WTC11 (cell line): ENCODE measurements around the gene TEX11. TPM values are rescaled to one million over a fixed set of nuclear protein-coding genes. Genes with fewer than 3 reads are reported as not detected.

ENCODE experiments used
- ATAC-seq: fragments of 200-7000 bp; cut with Tn5 transposase; 2 replicates; pipeline ENCODE4 v1.10.0; 2021; ENCODE audit warnings: mild to moderate bottlenecking, moderate library complexity
- CTCF ChIA-PET: fragments of 300-600 bp; sonication (Branson Sonifier 250); formaldehyde crosslinking; loops from one replicate; lab custom pipeline; 2021; ENCODE audit warnings: antibody characterized with exemption; lab: Charles Lee
- POLR2A ChIA-PET: fragments of 350-600 bp; sonication (Branson Sonifier 250); formaldehyde crosslinking; loops from one replicate; lab custom pipeline; 2021; ENCODE audit warnings: antibody characterized with exemption; lab: Charles Lee
- DNase-seq: peaks from one replicate; pipeline ENCODE4 v3.0.0; 2021; ENCODE audit warnings: low spot score
- H3K27ac Mint-ChIP-seq: 2 replicates; pipeline ENCODE4 v1.8.0; 2021; ENCODE audit warnings: mixed read lengths
- H3K27me3 Mint-ChIP-seq: 2 replicates; pipeline ENCODE4 v1.8.0; 2021; ENCODE audit warnings: low read depth, mild to moderate bottlenecking, moderate library complexity, mixed read lengths
- H3K36me3 Mint-ChIP-seq: 2 replicates; pipeline ENCODE4 v1.8.0; 2021; ENCODE audit warnings: mixed read lengths
- H3K4me1 Mint-ChIP-seq: 2 replicates; pipeline ENCODE4 v1.8.0; 2022; ENCODE audit warnings: mixed read lengths
- H3K4me3 Mint-ChIP-seq: 2 replicates; pipeline ENCODE4 v1.8.0; 2021; ENCODE audit warnings: mild to moderate bottlenecking, moderate library complexity, mixed read lengths
- H3K9me3 Mint-ChIP-seq: 2 replicates; pipeline ENCODE4 v1.8.0; 2021; ENCODE audit warnings: mixed read lengths
- CREM ChIP-seq: sonication (generic); formaldehyde crosslinking; IDR thresholded peaks from 2 replicates; pipeline ENCODE4 v1.8.1; 2022; ENCODE audit warnings: mild to moderate bottlenecking, missing genetic modification reagents, moderate library complexity
- EMX1 ChIP-seq: fragments of 250-450 bp; sonication (Bioruptor Pico); IDR thresholded peaks from 2 replicates; pipeline ENCODE4 v1.8.0; 2021; ENCODE audit warnings: mild to moderate bottlenecking
- FOXK1 ChIP-seq: sonication (generic); formaldehyde crosslinking; IDR thresholded peaks from 2 replicates; pipeline ENCODE4 v1.8.0; 2022; ENCODE audit warnings: mild to moderate bottlenecking, moderate library complexity, missing genetic modification reagents
- FOXP1 ChIP-seq: sonication (generic); formaldehyde crosslinking; IDR thresholded peaks from 2 replicates; pipeline ENCODE4 v1.8.0; 2022; ENCODE audit warnings: missing genetic modification reagents, mild to moderate bottlenecking, moderate library complexity, borderline replicate concordance
- GABPB1 ChIP-seq: sonication (generic); formaldehyde crosslinking; IDR thresholded peaks from 2 replicates; pipeline ENCODE4 v1.8.1; 2023; ENCODE audit warnings: mild to moderate bottlenecking, missing genetic modification reagents
- HMGA2 ChIP-seq: fragments of 250-450 bp; sonication (Bioruptor Pico); IDR thresholded peaks from 2 replicates; pipeline ENCODE4 v1.4.0; 2021; ENCODE audit warnings: mild to moderate bottlenecking, moderate library complexity
- SMAD4 ChIP-seq: sonication (generic); formaldehyde crosslinking; IDR thresholded peaks from 2 replicates; pipeline ENCODE4 v1.8.0; 2022; ENCODE audit warnings: mild to moderate bottlenecking, missing genetic modification reagents
- SOX15 ChIP-seq: fragments of 250-450 bp; sonication (Bioruptor Pico); IDR thresholded peaks from 2 replicates; pipeline ENCODE4 v1.9.0; 2021; ENCODE audit warnings: mild to moderate bottlenecking
- TCF7 ChIP-seq: sonication (generic); formaldehyde crosslinking; IDR thresholded peaks from 2 replicates; pipeline ENCODE4 v1.8.0; 2022; ENCODE audit warnings: mild to moderate bottlenecking, low read depth, missing genetic modification reagents, moderate library complexity
- ZNF121 ChIP-seq: sonication (generic); formaldehyde crosslinking; IDR thresholded peaks from 2 replicates; pipeline ENCODE4 v1.8.0; 2023; ENCODE audit warnings: missing genetic modification reagents
- ZNF263 ChIP-seq: sonication (generic); formaldehyde crosslinking; IDR thresholded peaks from 2 replicates; pipeline ENCODE4 v1.8.1; 2022; ENCODE audit warnings: low read depth, mild to moderate bottlenecking, moderate library complexity, missing genetic modification reagents
- ZNF317 ChIP-seq: sonication (generic); formaldehyde crosslinking; IDR thresholded peaks from 2 replicates; pipeline ENCODE4 v1.8.1; 2023; ENCODE audit warnings: low read depth, mild to moderate bottlenecking, moderate library complexity, missing genetic modification reagents, borderline replicate concordance
- total RNA-seq: library from RNA; stranded (reverse); gene quantifications from 3 replicates; pipeline ENCODE4 v1.2.3, GENCODE V29; 2021
- TF ChIP-seq, protein P1 (sequence below): sonication (generic); formaldehyde crosslinking; IDR thresholded peaks from 2 replicates; pipeline ENCODE4 v1.8.1; 2022; ENCODE audit warnings: missing genetic modification reagents, borderline replicate concordance
- TF ChIP-seq, protein P2 (sequence below): sonication (generic); formaldehyde crosslinking; IDR thresholded peaks from 2 replicates; pipeline ENCODE4 v1.8.1; 2022; ENCODE audit warnings: mild to moderate bottlenecking, moderate library complexity, missing genetic modification reagents
- TF ChIP-seq, protein P3 (sequence below): sonication (generic); formaldehyde crosslinking; conservative IDR thresholded peaks from 2 replicates; pipeline ENCODE4 v1.8.1; 2022; ENCODE audit warnings: mild to moderate bottlenecking, missing genetic modification reagents
- TF ChIP-seq, protein P4 (sequence below): sonication (generic); formaldehyde crosslinking; IDR thresholded peaks from 2 replicates; pipeline ENCODE4 v1.8.1; 2023; ENCODE audit warnings: mild to moderate bottlenecking, missing genetic modification reagents, moderate library complexity
- TF ChIP-seq, protein P5 (sequence below): fragments of 250-450 bp; sonication (Bioruptor Pico); IDR thresholded peaks from 2 replicates; pipeline ENCODE4 v1.9.0; 2021; ENCODE audit warnings: moderate library complexity, mild to moderate bottlenecking, inconsistent platforms, borderline replicate concordance
- TF ChIP-seq, protein P6 (sequence below): fragments of 250-450 bp; sonication (Bioruptor Pico); IDR thresholded peaks from 2 replicates; pipeline ENCODE4 v2.1.2; 2022; ENCODE audit warnings: mild to moderate bottlenecking, moderate library complexity

TEX11 gene
- total RNA-seq, 1 experiment from 2014 or later: 0.31 TPM

DNA sequence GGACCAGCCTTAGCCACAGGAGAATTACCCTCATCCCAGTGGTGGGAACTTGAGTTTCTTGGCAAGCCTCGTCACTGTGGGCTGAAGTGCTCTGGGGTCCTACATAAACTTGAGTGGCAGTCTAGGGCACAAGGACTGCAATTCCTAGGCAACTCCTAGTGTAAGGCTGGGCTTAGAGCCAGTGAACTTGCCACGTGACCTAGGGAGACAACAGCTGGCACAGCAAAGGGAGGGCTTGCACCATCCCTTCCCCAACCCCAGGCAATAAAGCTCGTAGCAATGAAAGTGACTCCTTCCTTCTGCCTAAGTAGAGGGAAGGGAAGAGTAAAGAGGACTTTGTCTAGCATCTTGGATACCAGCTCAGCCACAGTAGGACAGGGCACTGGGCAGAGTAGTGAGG lies 81.8 kb downstream of the TEX11 start (continued):
- TF ChIP-seq, protein P1, sequence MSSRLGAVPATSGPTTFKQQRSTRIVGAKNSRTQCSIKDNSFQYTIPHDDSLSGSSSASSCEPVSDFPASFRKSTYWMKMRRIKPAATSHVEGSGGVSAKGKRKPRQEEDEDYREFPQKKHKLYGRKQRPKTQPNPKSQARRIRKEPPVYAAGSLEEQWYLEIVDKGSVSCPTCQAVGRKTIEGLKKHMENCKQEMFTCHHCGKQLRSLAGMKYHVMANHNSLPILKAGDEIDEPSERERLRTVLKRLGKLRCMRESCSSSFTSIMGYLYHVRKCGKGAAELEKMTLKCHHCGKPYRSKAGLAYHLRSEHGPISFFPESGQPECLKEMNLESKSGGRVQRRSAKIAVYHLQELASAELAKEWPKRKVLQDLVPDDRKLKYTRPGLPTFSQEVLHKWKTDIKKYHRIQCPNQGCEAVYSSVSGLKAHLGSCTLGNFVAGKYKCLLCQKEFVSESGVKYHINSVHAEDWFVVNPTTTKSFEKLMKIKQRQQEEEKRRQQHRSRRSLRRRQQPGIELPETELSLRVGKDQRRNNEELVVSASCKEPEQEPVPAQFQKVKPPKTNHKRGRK (CRISPR knock-in tag): no peak

DNA sequence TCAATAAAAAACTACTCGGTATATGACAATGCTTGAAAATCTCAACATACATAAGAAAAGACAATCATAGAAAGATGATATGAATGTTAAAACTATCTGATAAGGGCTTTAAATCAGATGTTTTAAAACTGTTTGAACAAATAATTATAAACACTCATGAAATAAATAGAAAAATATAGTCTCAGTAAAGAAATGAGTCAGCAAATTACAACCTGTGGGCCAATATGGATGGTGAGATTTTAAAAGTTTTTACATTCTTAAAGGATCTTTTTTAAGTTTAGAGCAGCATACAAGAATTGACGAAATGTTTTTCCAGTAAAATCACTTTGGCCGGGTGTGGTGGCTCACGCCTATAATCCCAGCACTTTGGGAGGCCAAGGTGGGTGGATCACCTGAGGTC lies 83.1 kb downstream of the TEX11 start:
- Mint-ChIP-seq H3K36me3 (no peaks in the 10 kb centered on the region), H3K4me3 (no peak overlapping the region), H3K27ac (no peak overlapping the region), H3K9me3 (no peaks in the 10 kb centered on the region), H3K4me1 (peaks cover 8% of the 10 kb centered on the region), H3K27me3 (no peaks in the 10 kb centered on the region; the same call in 1 of the 2 replicates)
- DNase-seq (no peak), ATAC-seq (no peak)
- POLR2A ChIA-PET: no interaction called here
- TF ChIP-seq, protein P2, sequence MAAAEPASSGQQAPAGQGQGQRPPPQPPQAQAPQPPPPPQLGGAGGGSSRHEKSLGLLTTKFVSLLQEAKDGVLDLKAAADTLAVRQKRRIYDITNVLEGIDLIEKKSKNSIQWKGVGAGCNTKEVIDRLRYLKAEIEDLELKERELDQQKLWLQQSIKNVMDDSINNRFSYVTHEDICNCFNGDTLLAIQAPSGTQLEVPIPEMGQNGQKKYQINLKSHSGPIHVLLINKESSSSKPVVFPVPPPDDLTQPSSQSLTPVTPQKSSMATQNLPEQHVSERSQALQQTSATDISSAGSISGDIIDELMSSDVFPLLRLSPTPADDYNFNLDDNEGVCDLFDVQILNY (CRISPR knock-in tag): no peak
- TF ChIP-seq TCF7 (no peak), ZNF263 (CRISPR knock-in tag) (no peak), GABPB1 (no peak), FOXP1 (CRISPR knock-in tag) (no peak), HMGA2 (no peak)
- TF ChIP-seq, protein P3, sequence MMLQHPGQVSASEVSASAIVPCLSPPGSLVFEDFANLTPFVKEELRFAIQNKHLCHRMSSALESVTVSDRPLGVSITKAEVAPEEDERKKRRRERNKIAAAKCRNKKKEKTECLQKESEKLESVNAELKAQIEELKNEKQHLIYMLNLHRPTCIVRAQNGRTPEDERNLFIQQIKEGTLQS (CRISPR knock-in tag): no peak
- TF ChIP-seq, protein P4, sequence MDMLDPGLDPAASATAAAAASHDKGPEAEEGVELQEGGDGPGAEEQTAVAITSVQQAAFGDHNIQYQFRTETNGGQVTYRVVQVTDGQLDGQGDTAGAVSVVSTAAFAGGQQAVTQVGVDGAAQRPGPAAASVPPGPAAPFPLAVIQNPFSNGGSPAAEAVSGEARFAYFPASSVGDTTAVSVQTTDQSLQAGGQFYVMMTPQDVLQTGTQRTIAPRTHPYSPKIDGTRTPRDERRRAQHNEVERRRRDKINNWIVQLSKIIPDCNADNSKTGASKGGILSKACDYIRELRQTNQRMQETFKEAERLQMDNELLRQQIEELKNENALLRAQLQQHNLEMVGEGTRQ (CRISPR knock-in tag): no peak
- CTCF ChIA-PET: no interaction called here

DNA sequence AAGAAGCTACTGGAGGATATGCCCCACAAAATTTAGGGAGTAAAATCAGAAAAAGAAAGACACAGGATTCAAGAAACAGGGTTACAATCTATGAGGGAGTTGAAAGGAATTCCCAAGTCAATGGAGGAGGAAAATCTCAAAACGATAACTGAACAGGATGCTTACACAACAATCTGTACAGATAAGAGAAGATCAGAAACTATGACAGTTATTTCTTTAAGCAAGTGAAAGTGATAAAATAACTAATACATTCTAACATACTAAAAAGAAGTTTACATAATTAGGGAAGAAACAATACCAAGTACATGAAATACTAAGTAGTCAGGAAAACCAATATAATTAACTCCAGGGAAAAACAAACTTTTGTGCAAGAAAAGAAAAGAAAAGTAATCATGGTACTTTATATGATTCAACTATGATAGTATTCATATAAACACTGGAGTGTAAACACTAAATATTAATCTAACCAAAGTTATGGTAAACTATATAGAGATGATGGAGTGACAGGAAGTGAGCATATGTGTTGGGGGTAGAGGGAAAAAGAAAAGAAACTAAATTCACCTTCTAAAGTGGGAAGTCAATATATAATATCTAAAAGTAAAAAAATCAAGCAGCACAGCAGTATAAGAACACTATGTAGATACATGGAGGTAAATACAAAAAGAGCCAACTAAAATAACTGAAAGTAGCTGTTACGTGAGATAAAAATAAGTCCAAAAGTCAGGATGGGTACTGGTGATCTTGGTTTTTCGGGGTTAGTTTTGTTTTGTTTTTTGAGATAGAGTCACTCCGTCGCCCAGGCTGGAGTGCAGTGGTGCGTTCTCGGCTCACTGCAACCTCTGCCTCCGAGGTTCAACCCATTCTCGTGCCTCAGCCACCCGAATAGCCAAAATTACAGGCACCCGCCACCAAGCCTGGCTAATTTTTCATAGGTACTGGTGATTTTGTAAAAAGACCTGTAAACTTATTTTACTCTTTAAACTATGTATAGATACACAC lies 99.3 kb downstream of the TEX11 start:
- no peaks in the 10 kb centered on the region for H3K27me3 Mint-ChIP-seq
- TF ChIP-seq CREM (CRISPR knock-in tag) (no peak), FOXK1 (CRISPR knock-in tag) (no peak), ZNF121 (CRISPR knock-in tag) (no peak), SOX15 (no peak), SMAD4 (CRISPR knock-in tag) (no peak), EMX1 (CRISPR knock-in tag) (no peak), ZNF317 (CRISPR knock-in tag) (no peak)
- TF ChIP-seq, protein P3 (CRISPR knock-in tag): no peak
- TF ChIP-seq, protein P5, sequence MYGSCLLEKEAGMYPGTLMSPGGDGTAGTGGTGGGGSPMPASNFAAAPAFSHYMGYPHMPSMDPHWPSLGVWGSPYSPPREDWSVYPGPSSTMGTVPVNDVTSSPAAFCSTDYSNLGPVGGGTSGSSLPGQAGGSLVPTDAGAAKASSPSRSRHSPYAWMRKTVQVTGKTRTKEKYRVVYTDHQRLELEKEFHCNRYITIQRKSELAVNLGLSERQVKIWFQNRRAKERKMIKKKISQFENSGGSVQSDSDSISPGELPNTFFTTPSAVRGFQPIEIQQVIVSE (CRISPR knock-in tag): no peak
- TF ChIP-seq, protein P6, sequence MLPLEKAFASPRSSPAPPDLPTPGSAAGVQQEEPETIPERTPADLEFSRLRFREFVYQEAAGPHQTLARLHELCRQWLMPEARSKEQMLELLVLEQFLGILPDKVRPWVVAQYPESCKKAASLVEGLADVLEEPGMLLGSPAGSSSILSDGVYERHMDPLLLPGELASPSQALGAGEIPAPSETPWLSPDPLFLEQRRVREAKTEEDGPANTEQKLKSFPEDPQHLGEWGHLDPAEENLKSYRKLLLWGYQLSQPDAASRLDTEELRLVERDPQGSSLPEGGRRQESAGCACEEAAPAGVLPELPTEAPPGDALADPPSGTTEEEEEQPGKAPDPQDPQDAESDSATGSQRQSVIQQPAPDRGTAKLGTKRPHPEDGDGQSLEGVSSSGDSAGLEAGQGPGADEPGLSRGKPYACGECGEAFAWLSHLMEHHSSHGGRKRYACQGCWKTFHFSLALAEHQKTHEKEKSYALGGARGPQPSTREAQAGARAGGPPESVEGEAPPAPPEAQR (CRISPR knock-in tag): no peak
- H3K9me3 Mint-ChIP-seq: peaks cover 4% of the 10 kb centered on the region
- H3K36me3 Mint-ChIP-seq: no peaks in the 10 kb centered on the region; the same call in 1 of the 2 replicates
- POLR2A ChIA-PET: no interaction called here
- no peak overlapping the region for H3K27ac Mint-ChIP-seq
- CTCF ChIA-PET: no interaction called here
- no peaks in the 10 kb centered on the region for H3K4me1 Mint-ChIP-seq
- no peak for ATAC-seq
- no peak overlapping the region for H3K4me3 Mint-ChIP-seq
- no peak for DNase-seq
